Liver (tissue), 2 donors: ENCODE results near the gene LRMDA.

Experiments
- YY1 ChIP-seq: IDR thresholded peaks from 2 replicates; pipeline ENCODE4 v1.6.1; 2016; ENCODE audit warnings: antibody characterized with exemption, mild to moderate bottlenecking
- TF ChIP-seq, protein P1 (sequence below): fragments of 150-350 bp; IDR thresholded peaks from 2 replicates; pipeline ENCODE4 v1.5.1; 2017; ENCODE audit warnings: improper control_type of control experiment, low read depth, low read length; ENCODE audit not compliant: missing input control
- TF ChIP-seq, protein P2 (sequence below): IDR thresholded peaks from 2 replicates; pipeline ENCODE4 v1.6.1; 2016; ENCODE audit warnings: antibody characterized with exemption
- donor health status: healthy.

GRCh38 chr10:76291175-76291574, 859.8 kb downstream of the LRMDA start:
- TF ChIP-seq, protein P1, sequence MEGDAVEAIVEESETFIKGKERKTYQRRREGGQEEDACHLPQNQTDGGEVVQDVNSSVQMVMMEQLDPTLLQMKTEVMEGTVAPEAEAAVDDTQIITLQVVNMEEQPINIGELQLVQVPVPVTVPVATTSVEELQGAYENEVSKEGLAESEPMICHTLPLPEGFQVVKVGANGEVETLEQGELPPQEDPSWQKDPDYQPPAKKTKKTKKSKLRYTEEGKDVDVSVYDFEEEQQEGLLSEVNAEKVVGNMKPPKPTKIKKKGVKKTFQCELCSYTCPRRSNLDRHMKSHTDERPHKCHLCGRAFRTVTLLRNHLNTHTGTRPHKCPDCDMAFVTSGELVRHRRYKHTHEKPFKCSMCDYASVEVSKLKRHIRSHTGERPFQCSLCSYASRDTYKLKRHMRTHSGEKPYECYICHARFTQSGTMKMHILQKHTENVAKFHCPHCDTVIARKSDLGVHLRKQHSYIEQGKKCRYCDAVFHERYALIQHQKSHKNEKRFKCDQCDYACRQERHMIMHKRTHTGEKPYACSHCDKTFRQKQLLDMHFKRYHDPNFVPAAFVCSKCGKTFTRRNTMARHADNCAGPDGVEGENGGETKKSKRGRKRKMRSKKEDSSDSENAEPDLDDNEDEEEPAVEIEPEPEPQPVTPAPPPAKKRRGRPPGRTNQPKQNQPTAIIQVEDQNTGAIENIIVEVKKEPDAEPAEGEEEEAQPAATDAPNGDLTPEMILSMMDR, result no peak
- TF ChIP-seq, protein P2, sequence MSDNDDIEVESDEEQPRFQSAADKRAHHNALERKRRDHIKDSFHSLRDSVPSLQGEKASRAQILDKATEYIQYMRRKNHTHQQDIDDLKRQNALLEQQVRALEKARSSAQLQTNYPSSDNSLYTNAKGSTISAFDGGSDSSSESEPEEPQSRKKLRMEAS, result no peak
- no peak for TF ChIP-seq YY1
